Measurements from ENCODE around the gene ACAP3.
A peak's percentile ranks its signal among the peaks of the same experiment; 100 is the strongest.
"Not testable (repeated sequence)": the region's sequence is repeated elsewhere in the genome, so short reads cannot be mapped to it uniquely, and the experiment has no call there.

Gene ACAP3

GRCh38 chr1:1262758-1263157, 45.0 kb downstream of the ACAP3 start:
- no peak for DNase-seq (ENCODE audit: low read depth)

GRCh38 chr1:1262071-1262470, 45.7 kb downstream of the ACAP3 start:
- DNase-seq (ENCODE audit: low read depth), result no peak

GRCh38 chr1:1260843-1261560, 46.7 kb downstream of the ACAP3 start:
- DNase-seq (ENCODE audit: low read depth), result no peak

- DNase-seq (ENCODE audit: low read depth), result no peak
These were observed 47.7 kb downstream of the ACAP3 start for GRCh38 chr1:1259951-1260600.

- no peak for DNase-seq (ENCODE audit: low read depth)
These were observed 48.2 kb downstream of the ACAP3 start for GRCh38 chr1:1259540-1259939.

GRCh38 chr1:1259119-1259488, 48.6 kb downstream of the ACAP3 start:
- DNase-seq (ENCODE audit: low read depth), result no peak

- no peak for DNase-seq (ENCODE audit: low read depth)
These were observed 50.5 kb downstream of the ACAP3 start for GRCh38 chr1:1256956-1257871.

GRCh38 chr1:1255611-1256010, 52.1 kb downstream of the ACAP3 start:
- DNase-seq (ENCODE audit: low read depth), result no peak

GRCh38 chr1:1255078-1255477, 52.7 kb downstream of the ACAP3 start:
- DNase-seq (ENCODE audit: low read depth), result no peak

- no peak for DNase-seq (ENCODE audit: low read depth)
These were observed 53.1 kb downstream of the ACAP3 start for GRCh38 chr1:1254667-1254998.

GRCh38 chr1:1253972-1254666, 53.6 kb downstream of the ACAP3 start:
- DNase-seq (ENCODE audit: low read depth), result no peak

GRCh38 chr1:1253314-1253713, 54.4 kb downstream of the ACAP3 start:
- DNase-seq (ENCODE audit: low read depth), result no peak

- DNase-seq (ENCODE audit: low read depth), result peak; percentile 67
These were observed 56.9 kb downstream of the ACAP3 start for GRCh38 chr1:1250786-1251284.

- DNase-seq (ENCODE audit: low read depth), result not testable (repeated sequence)
These were observed 59.5 kb downstream of the ACAP3 start for GRCh38 chr1:1248009-1248913.

- DNase-seq (ENCODE audit: low read depth), result no peak
These were observed 60.3 kb downstream of the ACAP3 start for GRCh38 chr1:1247341-1247913.

- no peak for DNase-seq (ENCODE audit: low read depth)
These were observed 61.0 kb downstream of the ACAP3 start, which contains the start of gene C1QTNF12 for GRCh38 chr1:1246577-1247340. C1QTNF12 (minus strand) TSS chr1:1246722; CDS start chr1:1246690, 32 bp downstream.

GRCh38 chr1:1245817-1246576, 61.7 kb downstream of the ACAP3 start:
- DNase-seq (ENCODE audit: low read depth), result no peak

- no peak for DNase-seq (ENCODE audit: low read depth)
These were observed 62.4 kb downstream of the ACAP3 start for GRCh38 chr1:1245178-1245816.
